A549 (cell line): ENCODE measurements around the gene ZSWIM9.

Experiments used
- CHD2 ChIP-seq: fragments of 150-350 bp; IDR thresholded peaks from 2 replicates; pipeline ENCODE4 v1.6.1; 2014; ENCODE audit warnings: low read length; ENCODE audit not compliant: partially characterized antibody
- CHD4 ChIP-seq: fragments of 200-600 bp; sonication (generic); IDR thresholded peaks from 2 replicates; pipeline ENCODE4 v1.6.1; 2016; ENCODE audit warnings: antibody characterized with exemption, mild to moderate bottlenecking, borderline replicate concordance
- JUN ChIP-seq, 2 experiments: fragments of >200 bp; sonication (Bioruptor Twin); formaldehyde crosslinking; IDR thresholded peaks; 2 replicates in 1 of 2; 3 replicates in 1 of 2; pipeline ENCODE4 v1.6.1; 2016 to 2017
- MAZ ChIP-seq: fragments of 150-350 bp; IDR thresholded peaks from 2 replicates; pipeline ENCODE4 v1.6.1; 2014; ENCODE audit warnings: antibody characterized with exemption, low read depth, low read length, borderline replicate concordance
- POLR2A ChIP-seq: IDR thresholded peaks from 2 replicates; pipeline ENCODE4 v1.6.1; 2012; ENCODE audit warnings: mild to moderate bottlenecking, low read length
- TF ChIP-seq, protein P1 (sequence below): fragments of 150-350 bp; IDR thresholded peaks from 2 replicates; pipeline ENCODE4 v1.6.1; 2014; ENCODE audit warnings: low read depth, mild to moderate bottlenecking, low read length
- TF ChIP-seq, protein P2 (sequence below): IDR thresholded peaks from 2 replicates; pipeline ENCODE4 v1.6.1; 2012
- TF ChIP-seq, protein P3 (sequence below): fragments of >200 bp; sonication (Bioruptor Twin); formaldehyde crosslinking; IDR thresholded peaks from 3 replicates; pipeline ENCODE4 v1.5.1; 2016
- TF ChIP-seq, protein P4 (sequence below): IDR thresholded peaks from 2 replicates; pipeline ENCODE4 v1.6.1; 2012

DNA sequence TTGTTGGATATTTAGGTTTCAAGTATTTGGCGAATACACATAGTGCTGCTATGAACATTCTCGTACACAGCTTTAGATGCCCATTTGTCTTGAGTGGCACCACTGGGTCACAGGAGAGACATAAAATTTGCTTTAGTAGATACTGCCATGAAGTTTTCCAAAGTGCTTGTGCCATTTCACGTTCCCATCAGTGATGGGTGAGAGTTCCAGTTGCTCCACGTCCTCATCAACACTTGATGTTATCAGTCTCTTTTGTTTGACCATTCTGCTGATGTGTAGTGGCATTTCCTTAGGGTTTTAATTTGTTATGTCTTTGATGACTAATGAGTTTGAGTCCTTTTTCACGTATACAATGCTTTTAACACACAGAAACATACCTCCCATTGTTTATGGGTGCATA is 11.0 kb downstream of the ZSWIM9 start:
- TF ChIP-seq, protein P1, sequence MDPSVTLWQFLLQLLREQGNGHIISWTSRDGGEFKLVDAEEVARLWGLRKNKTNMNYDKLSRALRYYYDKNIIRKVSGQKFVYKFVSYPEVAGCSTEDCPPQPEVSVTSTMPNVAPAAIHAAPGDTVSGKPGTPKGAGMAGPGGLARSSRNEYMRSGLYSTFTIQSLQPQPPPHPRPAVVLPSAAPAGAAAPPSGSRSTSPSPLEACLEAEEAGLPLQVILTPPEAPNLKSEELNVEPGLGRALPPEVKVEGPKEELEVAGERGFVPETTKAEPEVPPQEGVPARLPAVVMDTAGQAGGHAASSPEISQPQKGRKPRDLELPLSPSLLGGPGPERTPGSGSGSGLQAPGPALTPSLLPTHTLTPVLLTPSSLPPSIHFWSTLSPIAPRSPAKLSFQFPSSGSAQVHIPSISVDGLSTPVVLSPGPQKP, result no peak
- TF ChIP-seq CHD4 (no peak), POLR2A (no peak), MAZ (no peak), CHD2 (no peak), JUN (IDR thresholded peaks at IDR 0.05) (no peak)
- TF ChIP-seq, protein P2, sequence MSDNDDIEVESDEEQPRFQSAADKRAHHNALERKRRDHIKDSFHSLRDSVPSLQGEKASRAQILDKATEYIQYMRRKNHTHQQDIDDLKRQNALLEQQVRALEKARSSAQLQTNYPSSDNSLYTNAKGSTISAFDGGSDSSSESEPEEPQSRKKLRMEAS, result no peak
- TF ChIP-seq, protein P3, sequence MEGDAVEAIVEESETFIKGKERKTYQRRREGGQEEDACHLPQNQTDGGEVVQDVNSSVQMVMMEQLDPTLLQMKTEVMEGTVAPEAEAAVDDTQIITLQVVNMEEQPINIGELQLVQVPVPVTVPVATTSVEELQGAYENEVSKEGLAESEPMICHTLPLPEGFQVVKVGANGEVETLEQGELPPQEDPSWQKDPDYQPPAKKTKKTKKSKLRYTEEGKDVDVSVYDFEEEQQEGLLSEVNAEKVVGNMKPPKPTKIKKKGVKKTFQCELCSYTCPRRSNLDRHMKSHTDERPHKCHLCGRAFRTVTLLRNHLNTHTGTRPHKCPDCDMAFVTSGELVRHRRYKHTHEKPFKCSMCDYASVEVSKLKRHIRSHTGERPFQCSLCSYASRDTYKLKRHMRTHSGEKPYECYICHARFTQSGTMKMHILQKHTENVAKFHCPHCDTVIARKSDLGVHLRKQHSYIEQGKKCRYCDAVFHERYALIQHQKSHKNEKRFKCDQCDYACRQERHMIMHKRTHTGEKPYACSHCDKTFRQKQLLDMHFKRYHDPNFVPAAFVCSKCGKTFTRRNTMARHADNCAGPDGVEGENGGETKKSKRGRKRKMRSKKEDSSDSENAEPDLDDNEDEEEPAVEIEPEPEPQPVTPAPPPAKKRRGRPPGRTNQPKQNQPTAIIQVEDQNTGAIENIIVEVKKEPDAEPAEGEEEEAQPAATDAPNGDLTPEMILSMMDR, result no peak
- TF ChIP-seq, protein P4, sequence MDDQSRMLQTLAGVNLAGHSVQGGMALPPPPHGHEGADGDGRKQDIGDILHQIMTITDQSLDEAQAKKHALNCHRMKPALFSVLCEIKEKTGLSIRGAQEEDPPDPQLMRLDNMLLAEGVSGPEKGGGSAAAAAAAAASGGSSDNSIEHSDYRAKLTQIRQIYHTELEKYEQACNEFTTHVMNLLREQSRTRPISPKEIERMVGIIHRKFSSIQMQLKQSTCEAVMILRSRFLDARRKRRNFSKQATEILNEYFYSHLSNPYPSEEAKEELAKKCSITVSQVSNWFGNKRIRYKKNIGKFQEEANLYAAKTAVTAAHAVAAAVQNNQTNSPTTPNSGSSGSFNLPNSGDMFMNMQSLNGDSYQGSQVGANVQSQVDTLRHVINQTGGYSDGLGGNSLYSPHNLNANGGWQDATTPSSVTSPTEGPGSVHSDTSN, result no peak
